Dendritic cell treated with granulocyte-macrophage colony-stimulating factor and Interleukin-4, amounts not matched to agents 40 ng/mL and 50 ng/mL, for 4 days (primary cell): Measurements from ENCODE around the gene PIP5K1B.

Experiments used
- H3K27ac Mint-ChIP-seq: one replicate; pipeline ENCODE4 v1.8.0; 2022; ENCODE audit warnings: mild to moderate bottlenecking, mixed read lengths
- H3K27me3 Mint-ChIP-seq: one replicate; pipeline ENCODE4 v1.8.0; 2022; ENCODE audit warnings: mild to moderate bottlenecking, mixed read lengths
- H3K36me3 Mint-ChIP-seq: one replicate; pipeline ENCODE4 v1.8.0; 2022; ENCODE audit warnings: low read depth, mixed read lengths
- H3K4me1 Mint-ChIP-seq: one replicate; pipeline ENCODE4 v1.8.0; 2022; ENCODE audit warnings: low read depth, mixed read lengths
- H3K4me3 Mint-ChIP-seq: one replicate; pipeline ENCODE4 v1.8.0; 2022; ENCODE audit warnings: mild to moderate bottlenecking, moderate library complexity, mixed read lengths
- H3K9me3 Mint-ChIP-seq: one replicate; pipeline ENCODE4 v1.8.0; 2022; ENCODE audit warnings: mixed read lengths
- intact Hi-C: fragments of 100-400 bp; cut with micrococcal nuclease; formaldehyde crosslinking; loops from one replicate; pipeline ENCODE4 v1.15.0; 2022

The PIP5K1B gene

GRCh38 chr9:68732405-68733020 lies 27.5 kb downstream of the PIP5K1B start:
- H3K36me3 Mint-ChIP-seq = no peaks in the 10 kb centered on the region
- H3K4me3 Mint-ChIP-seq = no peak overlapping the region
- intact Hi-C loops = no loop called here
- H3K9me3 Mint-ChIP-seq = no peaks in the 10 kb centered on the region
- no peaks in the 10 kb centered on the region for H3K27me3 Mint-ChIP-seq
- no peaks in the 10 kb centered on the region for H3K4me1 Mint-ChIP-seq
- no peak overlapping the region for H3K27ac Mint-ChIP-seq

- Mint-ChIP-seq H3K36me3 (no peaks in the 10 kb centered on the region), H3K27me3 (no peaks in the 10 kb centered on the region), H3K4me3 (no peak overlapping the region)
These were observed 28.0 kb downstream of the PIP5K1B start for GRCh38 chr9:68733021-68733405.

GRCh38 chr9:68738358-68738757 lies 33.3 kb downstream of the PIP5K1B start:
- H3K36me3 Mint-ChIP-seq = no peaks in the 10 kb centered on the region
- H3K4me1 Mint-ChIP-seq = peaks cover 5% of the 10 kb centered on the region
- no peaks in the 10 kb centered on the region for H3K9me3 Mint-ChIP-seq
- intact Hi-C loops = no loop called here
- H3K4me3 Mint-ChIP-seq = no peak overlapping the region
- H3K27me3 Mint-ChIP-seq = no peaks in the 10 kb centered on the region
- no peak overlapping the region for H3K27ac Mint-ChIP-seq

More at GRCh38 chr9:68733021-68733405, 28.0 kb downstream of the PIP5K1B start:
- H3K4me1 Mint-ChIP-seq = no peaks in the 10 kb centered on the region
- intact Hi-C loops = no loop called here
- H3K9me3 Mint-ChIP-seq = no peaks in the 10 kb centered on the region
- no peak overlapping the region for H3K27ac Mint-ChIP-seq

GRCh38 chr9:68739621-68740174 lies 34.7 kb downstream of the PIP5K1B start:
- Mint-ChIP-seq H3K4me1 (peaks cover 5% of the 10 kb centered on the region), H3K4me3 (no peak overlapping the region), H3K9me3 (no peaks in the 10 kb centered on the region), H3K27ac (no peak overlapping the region), H3K27me3 (no peaks in the 10 kb centered on the region), H3K36me3 (no peaks in the 10 kb centered on the region)
- intact Hi-C loops = no loop called here

- intact Hi-C loops = no loop called here
- Mint-ChIP-seq H3K4me1 (peaks cover 5% of the 10 kb centered on the region), H3K36me3 (no peaks in the 10 kb centered on the region), H3K4me3 (no peak overlapping the region), H3K27me3 (no peaks in the 10 kb centered on the region), H3K27ac (no peak overlapping the region), H3K9me3 (no peaks in the 10 kb centered on the region)
These were observed 35.5 kb downstream of the PIP5K1B start for GRCh38 chr9:68740561-68740960.

- intact Hi-C loops = no loop called here
- Mint-ChIP-seq H3K4me1 (peaks cover 5% of the 10 kb centered on the region), H3K9me3 (no peaks in the 10 kb centered on the region), H3K27ac (no peak overlapping the region), H3K4me3 (no peak overlapping the region), H3K36me3 (no peaks in the 10 kb centered on the region), H3K27me3 (no peaks in the 10 kb centered on the region)
These were observed 36.2 kb downstream of the PIP5K1B start for GRCh38 chr9:68741234-68741633.

- Mint-ChIP-seq H3K27me3 (no peaks in the 10 kb centered on the region), H3K4me1 (peaks cover 5% of the 10 kb centered on the region), H3K27ac (no peak overlapping the region), H3K36me3 (no peaks in the 10 kb centered on the region), H3K4me3 (no peak overlapping the region), H3K9me3 (no peaks in the 10 kb centered on the region)
- intact Hi-C loops = no loop called here
These were observed 36.8 kb downstream of the PIP5K1B start for GRCh38 chr9:68741704-68742332.

- Mint-ChIP-seq H3K36me3 (no peaks in the 10 kb centered on the region), H3K4me1 (peaks cover 5% of the 10 kb centered on the region), H3K9me3 (no peaks in the 10 kb centered on the region), H3K27me3 (no peaks in the 10 kb centered on the region), H3K27ac (no peak overlapping the region), H3K4me3 (no peak overlapping the region)
- intact Hi-C loops = no loop called here
These were observed 37.3 kb downstream of the PIP5K1B start for GRCh38 chr9:68742333-68742730.

- Mint-ChIP-seq H3K36me3 (no peaks in the 10 kb centered on the region), H3K4me3 (no peak overlapping the region), H3K4me1 (peaks cover 5% of the 10 kb centered on the region), H3K27ac (no peak overlapping the region), H3K27me3 (no peaks in the 10 kb centered on the region), H3K9me3 (no peaks in the 10 kb centered on the region)
- intact Hi-C loops = no loop called here
These were observed 39.4 kb downstream of the PIP5K1B start for GRCh38 chr9:68744426-68744825.

GRCh38 chr9:68746525-68746924 lies 41.5 kb downstream of the PIP5K1B start:
- no peaks in the 10 kb centered on the region for H3K9me3 Mint-ChIP-seq
- no peak overlapping the region for H3K27ac Mint-ChIP-seq
- intact Hi-C loops = no loop called here
- H3K4me1 Mint-ChIP-seq = peaks cover 3% of the 10 kb centered on the region
- H3K4me3 Mint-ChIP-seq = no peak overlapping the region
- no peaks in the 10 kb centered on the region for H3K27me3 Mint-ChIP-seq
- H3K36me3 Mint-ChIP-seq = no peaks in the 10 kb centered on the region

- Mint-ChIP-seq H3K4me3 (no peak overlapping the region), H3K9me3 (no peaks in the 10 kb centered on the region), H3K27ac (no peak overlapping the region), H3K4me1 (no peaks in the 10 kb centered on the region), H3K36me3 (no peaks in the 10 kb centered on the region), H3K27me3 (no peaks in the 10 kb centered on the region)
- intact Hi-C loops = no loop called here
These were observed 42.0 kb downstream of the PIP5K1B start for GRCh38 chr9:68747043-68747533.

GRCh38 chr9:68749135-68749534 lies 44.1 kb downstream of the PIP5K1B start:
- Mint-ChIP-seq H3K27me3 (no peaks in the 10 kb centered on the region), H3K4me3 (no peak overlapping the region), H3K36me3 (no peaks in the 10 kb centered on the region), H3K27ac (no peak overlapping the region), H3K4me1 (no peaks in the 10 kb centered on the region), H3K9me3 (no peaks in the 10 kb centered on the region)
- intact Hi-C loops = no loop called here

- Mint-ChIP-seq H3K27me3 (no peaks in the 10 kb centered on the region), H3K9me3 (no peaks in the 10 kb centered on the region), H3K27ac (no peak overlapping the region), H3K4me3 (no peak overlapping the region), H3K36me3 (no peaks in the 10 kb centered on the region), H3K4me1 (no peaks in the 10 kb centered on the region)
- intact Hi-C loops = no loop called here
These were observed 44.6 kb downstream of the PIP5K1B start for GRCh38 chr9:68749579-68750159.

GRCh38 chr9:68750255-68750654 lies 45.2 kb downstream of the PIP5K1B start:
- intact Hi-C loops = no loop called here
- Mint-ChIP-seq H3K9me3 (no peaks in the 10 kb centered on the region), H3K36me3 (no peaks in the 10 kb centered on the region), H3K4me1 (no peaks in the 10 kb centered on the region), H3K27ac (no peak overlapping the region), H3K27me3 (no peaks in the 10 kb centered on the region), H3K4me3 (no peak overlapping the region)
